Adipocyte (in vitro differentiated cells): ENCODE measurements around the gene MT1G.

ENCODE experiments used
- DNase-seq: peaks from one replicate; pipeline ENCODE4 v3.0.0-alpha.2; 2015; ENCODE audit warnings: low read depth
- H3K27me3 ChIP-seq: replicated peaks from 2 replicates; pipeline ENCODE4 v1.7.0; 2013; ENCODE audit warnings: mild to moderate bottlenecking, low read length, moderate library complexity; ENCODE audit not compliant: control insufficient read depth, insufficient read depth
- H3K36me3 ChIP-seq: 2 replicates; pipeline ENCODE4 v1.7.0; 2013; ENCODE audit warnings: low read length, mild to moderate bottlenecking, moderate library complexity; ENCODE audit not compliant: control insufficient read depth, insufficient read depth, severe bottlenecking
- H3K4me1 ChIP-seq: 2 replicates; pipeline ENCODE4 v1.7.0; 2013; ENCODE audit warnings: mild to moderate bottlenecking, low read length, moderate library complexity; ENCODE audit not compliant: control insufficient read depth, insufficient read depth
- H3K4me3 ChIP-seq: 2 replicates; pipeline ENCODE4 v1.7.0; 2013; ENCODE audit warnings: mild to moderate bottlenecking, low read length, moderate library complexity
- H3K9ac ChIP-seq: 2 replicates; pipeline ENCODE4 v1.7.0; 2013; ENCODE audit warnings: mild to moderate bottlenecking, low read length, moderate library complexity
- H3K9me3 ChIP-seq: 2 replicates; pipeline ENCODE4 v1.7.0; 2013; ENCODE audit warnings: mild to moderate bottlenecking, low read length, moderate library complexity; ENCODE audit not compliant: control insufficient read depth

Gene MT1G

GRCh38 chr16:56632156-56632847, 35.6 kb downstream of the MT1G start, which contains the start of gene MT1M:
Gene MT1M, plus strand, starts transcription at chr16:56632659. Its CDS starts 73 bp downstream, at chr16:56632732.
- no peaks in the 10 kb centered on the region for H3K27me3 ChIP-seq
- peak within 1 kb of the TSS; percentile 87 for H3K9ac ChIP-seq
- H3K9me3 ChIP-seq: no peaks in the 10 kb centered on the region
- no peak for DNase-seq
- H3K36me3 ChIP-seq: no peaks in the 10 kb centered on the region
- H3K4me1 ChIP-seq: peaks cover 6% of the 10 kb centered on the region
- peak within 1 kb of the TSS; percentile 84 for H3K4me3 ChIP-seq

GRCh38 chr16:56631832-56632155, 36.1 kb downstream of the MT1G start:
- no peaks in the 10 kb centered on the region for H3K36me3 ChIP-seq
- peak overlapping the region; percentile 87 for H3K9ac ChIP-seq
- no peaks in the 10 kb centered on the region for H3K9me3 ChIP-seq
- peaks cover 11% of the 10 kb centered on the region for H3K4me1 ChIP-seq
- no peaks in the 10 kb centered on the region for H3K27me3 ChIP-seq
- DNase-seq: no peak
- peak overlapping the region; percentile 84 for H3K4me3 ChIP-seq

DNA sequence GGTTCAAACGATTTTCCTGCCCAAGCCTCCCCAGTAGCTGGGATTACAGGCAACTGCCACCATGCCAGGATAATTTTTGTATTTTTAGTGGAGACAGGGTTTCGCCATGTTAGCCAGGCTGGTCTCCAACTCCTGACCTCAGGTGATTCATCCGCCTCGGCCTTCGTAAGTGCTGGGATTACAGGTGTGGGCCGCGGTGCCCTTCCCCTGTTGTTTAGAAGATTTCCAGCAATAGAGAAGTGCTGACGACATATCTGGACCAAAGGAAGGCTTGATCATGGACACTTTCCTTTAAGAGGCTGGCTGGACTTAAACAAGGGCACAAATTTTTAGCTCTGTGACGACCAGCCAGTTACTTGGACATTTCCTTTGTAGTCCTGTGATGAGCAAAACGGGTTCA, 36.7 kb downstream of the MT1G start:
- Histone ChIP-seq H3K36me3 (no peaks in the 10 kb centered on the region), H3K9me3 (no peaks in the 10 kb centered on the region), H3K27me3 (no peaks in the 10 kb centered on the region), H3K4me1 (peaks cover 17% of the 10 kb centered on the region), H3K4me3 (no peak overlapping the region), H3K9ac (no peak overlapping the region)
- DNase-seq: no peak

GRCh38 chr16:56630134-56630533, 37.7 kb downstream of the MT1G start:
- Histone ChIP-seq H3K36me3 (no peaks in the 10 kb centered on the region), H3K9ac (no peak overlapping the region), H3K4me1 (peaks cover 23% of the 10 kb centered on the region), H3K4me3 (no peak overlapping the region), H3K9me3 (no peaks in the 10 kb centered on the region), H3K27me3 (no peaks in the 10 kb centered on the region)
- DNase-seq: no peak

DNA sequence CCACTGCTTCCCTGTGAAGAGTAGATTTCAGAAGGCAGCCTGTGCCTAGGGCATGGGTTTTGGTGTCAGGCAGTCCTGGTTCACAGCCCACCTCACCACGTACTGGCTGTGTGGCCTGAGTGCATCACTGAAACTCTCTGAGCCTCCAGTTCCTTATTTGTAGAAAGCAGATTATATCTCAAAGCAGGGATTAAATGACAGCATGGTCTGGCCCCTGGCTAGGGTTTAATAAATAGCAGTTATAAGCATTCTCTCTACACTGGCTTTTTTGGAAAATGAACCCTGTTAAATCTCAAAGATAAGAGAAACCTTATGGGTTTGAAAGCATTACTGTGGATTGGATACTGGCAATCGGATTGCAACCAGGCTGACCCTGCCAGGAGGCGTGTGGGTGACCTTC, 38.3 kb downstream of the MT1G start:
- no peaks in the 10 kb centered on the region for H3K36me3 ChIP-seq
- no peaks in the 10 kb centered on the region for H3K9me3 ChIP-seq
- DNase-seq: no peak
- no peaks in the 10 kb centered on the region for H3K27me3 ChIP-seq
- no peak overlapping the region for H3K4me3 ChIP-seq
- H3K4me1 ChIP-seq: peaks cover 29% of the 10 kb centered on the region
- H3K9ac ChIP-seq: no peak overlapping the region

- peaks cover 29% of the 10 kb centered on the region for H3K4me1 ChIP-seq
- no peak overlapping the region for H3K9ac ChIP-seq
- no peak for DNase-seq
- no peaks in the 10 kb centered on the region for H3K27me3 ChIP-seq
- H3K36me3 ChIP-seq: no peaks in the 10 kb centered on the region
- H3K4me3 ChIP-seq: no peak overlapping the region
- no peaks in the 10 kb centered on the region for H3K9me3 ChIP-seq
Measured at GRCh38 chr16:56628486-56629350, 39.1 kb downstream of the MT1G start.

GRCh38 chr16:56626685-56627084, 41.2 kb downstream of the MT1G start:
- H3K36me3 ChIP-seq: no peaks in the 10 kb centered on the region
- no peaks in the 10 kb centered on the region for H3K27me3 ChIP-seq
- H3K9ac ChIP-seq: peak overlapping the region; percentile 98
- H3K4me3 ChIP-seq: peak overlapping the region; percentile 92
- DNase-seq: no peak
- no peaks in the 10 kb centered on the region for H3K9me3 ChIP-seq
- H3K4me1 ChIP-seq: peaks cover 22% of the 10 kb centered on the region

DNA sequence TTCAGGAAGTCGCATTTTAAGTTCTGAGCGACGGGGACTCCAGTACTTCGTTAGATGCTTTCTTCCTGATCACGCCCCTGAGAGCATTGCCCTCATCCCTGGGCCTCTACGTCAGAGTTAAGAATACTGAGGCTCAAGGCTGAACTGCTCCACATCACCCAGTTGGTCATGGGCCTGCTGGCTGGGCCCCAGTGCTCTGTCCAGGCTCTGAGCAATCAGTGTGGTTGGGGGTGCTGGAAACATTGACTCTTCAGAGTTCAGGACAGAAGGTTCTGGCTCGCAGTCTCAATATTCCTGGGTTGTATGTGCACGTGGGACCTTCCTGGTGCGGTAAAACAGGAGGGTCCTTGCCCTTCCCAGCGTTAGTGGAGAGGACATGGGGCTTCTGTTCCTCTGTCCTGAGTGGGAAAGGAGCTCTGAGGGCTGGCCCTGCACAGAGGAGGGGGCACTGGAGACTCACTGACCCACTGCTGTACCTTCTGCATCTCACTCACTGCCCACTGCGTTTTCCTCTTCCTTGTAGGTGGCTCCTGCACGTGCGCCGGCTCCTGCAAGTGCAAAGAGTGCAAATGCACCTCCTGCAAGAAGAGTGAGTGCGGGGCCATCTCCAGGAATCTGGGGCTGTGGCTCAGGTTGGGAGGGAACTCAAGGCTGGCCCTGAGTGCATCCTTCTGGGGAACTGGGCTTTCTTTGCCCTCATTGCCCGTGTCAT, 41.8 kb downstream of the MT1G start:
- H3K4me1 ChIP-seq: peaks cover 22% of the 10 kb centered on the region
- peak overlapping the region; percentile 92 for H3K4me3 ChIP-seq

DNA sequence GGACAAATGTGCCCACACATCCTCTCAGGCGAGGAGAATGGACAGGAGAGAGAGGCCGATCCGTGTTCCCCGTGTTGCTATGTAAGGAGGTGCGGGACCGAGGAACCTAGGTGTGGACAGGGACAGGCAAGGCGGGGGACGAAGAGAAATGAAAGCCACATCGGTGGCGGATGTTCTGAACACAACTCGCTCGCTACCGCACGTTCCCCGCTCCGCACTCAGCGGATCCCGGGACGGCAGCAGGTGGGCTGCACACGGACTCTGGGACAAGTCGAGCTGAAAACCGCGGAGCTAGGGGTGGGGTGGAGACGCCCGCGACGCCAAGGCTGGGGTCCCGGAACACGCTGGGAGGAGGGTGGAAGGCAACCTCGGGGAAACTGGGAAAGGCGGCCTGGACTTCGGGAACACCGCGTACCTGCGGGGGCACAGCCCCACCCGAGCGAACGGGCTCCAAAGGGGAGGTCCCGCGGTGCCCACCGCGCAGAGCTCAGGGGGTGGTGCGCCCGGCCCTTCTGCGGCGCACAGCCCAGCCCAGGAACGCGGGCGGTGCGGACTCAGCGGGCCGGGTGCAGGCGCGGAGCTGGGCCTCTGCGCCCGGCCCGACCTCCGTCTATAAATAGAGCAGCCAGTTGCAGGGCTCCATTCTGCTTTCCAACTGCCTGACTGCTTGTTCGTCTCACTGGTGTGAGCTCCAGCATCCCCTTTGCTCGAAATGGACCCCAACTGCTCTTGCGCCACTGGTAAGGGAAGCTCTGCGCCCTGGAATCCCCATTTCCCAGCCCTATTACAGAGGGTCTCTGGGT, 42.5 kb downstream of the MT1G start, which contains the start of gene MT1E:
Gene MT1E (plus strand): TSS at position 642 of the 803 bp plus-strand sequence. CDS start 71 bp downstream, at position 713.
- no peaks in the 10 kb centered on the region for H3K36me3 ChIP-seq
- DNase-seq: peak; percentile 76
- H3K9me3 ChIP-seq: no peaks in the 10 kb centered on the region
- peaks cover 22% of the 10 kb centered on the region for H3K4me1 ChIP-seq
- H3K27me3 ChIP-seq: no peaks in the 10 kb centered on the region
- H3K4me3 ChIP-seq: peak within 1 kb of the TSS; percentile 92
- H3K9ac ChIP-seq: peak within 1 kb of the TSS; percentile 98

More for the DNA sequence above, 41.8 kb downstream of the MT1G start:
- no peaks in the 10 kb centered on the region for H3K27me3 ChIP-seq
- H3K9ac ChIP-seq: peak overlapping the region; percentile 98
- no peaks in the 10 kb centered on the region for H3K36me3 ChIP-seq
- peak; percentile 49 for DNase-seq
- no peaks in the 10 kb centered on the region for H3K9me3 ChIP-seq

GRCh38 chr16:56623637-56624036, 44.2 kb downstream of the MT1G start:
- H3K27me3 ChIP-seq: no peaks in the 10 kb centered on the region
- DNase-seq: no peak
- H3K9me3 ChIP-seq: no peaks in the 10 kb centered on the region
- no peaks in the 10 kb centered on the region for H3K36me3 ChIP-seq
- no peak overlapping the region for H3K4me3 ChIP-seq
- peaks cover 22% of the 10 kb centered on the region for H3K4me1 ChIP-seq
- no peak overlapping the region for H3K9ac ChIP-seq
